SJCRH30 (cell line): ENCODE results near the gene SNX27. TPM values are rescaled to one million over a fixed set of nuclear protein-coding genes. Genes with fewer than 3 reads are reported as not detected.

Experiments
- DNase-seq, 2 experiments: peaks; one replicate each; pipeline ENCODE4 v3.0.0-alpha.2; 2015 to 2020
- H3K27ac ChIP-seq: fragments of 250-450 bp; sonication (Bioruptor Pico); 2 replicates; pipeline ENCODE4 v1.5.1; 2020; ENCODE audit warnings: mild to moderate bottlenecking, moderate library complexity
- H3K27me3 ChIP-seq: fragments of 250-450 bp; sonication (Bioruptor Pico); 2 replicates; pipeline ENCODE4 v1.5.1; 2020; ENCODE audit warnings: mild to moderate bottlenecking, moderate library complexity
- H3K36me3 ChIP-seq: fragments of 250-450 bp; sonication (Bioruptor Pico); 2 replicates; pipeline ENCODE4 v1.5.1; 2020; ENCODE audit warnings: mild to moderate bottlenecking, moderate library complexity
- H3K4me1 ChIP-seq: fragments of 250-450 bp; sonication (Bioruptor Pico); 2 replicates; pipeline ENCODE4 v1.5.1; 2020; ENCODE audit warnings: mild to moderate bottlenecking, moderate library complexity
- H3K4me3 ChIP-seq: fragments of 250-450 bp; sonication (Bioruptor Pico); 2 replicates; pipeline ENCODE4 v1.5.1; 2020; ENCODE audit warnings: mild to moderate bottlenecking, moderate library complexity
- H3K9me3 ChIP-seq: fragments of 250-450 bp; sonication (Bioruptor Pico); replicated peaks from 2 replicates; pipeline ENCODE4 v1.5.1; 2020; ENCODE audit warnings: mild to moderate bottlenecking, moderate library complexity
- total RNA-seq: library from RNA; depleted of rRNA; stranded (reverse); fragments of >200 nt; shearing (Covaris generic); gene quantifications from 2 replicates; pipeline ENCODE4 v1.2.3, GENCODE V29; 2014

Gene SNX27
- total RNA-seq, 1 experiment from 2014 or later: 28.9 TPM

DNA sequence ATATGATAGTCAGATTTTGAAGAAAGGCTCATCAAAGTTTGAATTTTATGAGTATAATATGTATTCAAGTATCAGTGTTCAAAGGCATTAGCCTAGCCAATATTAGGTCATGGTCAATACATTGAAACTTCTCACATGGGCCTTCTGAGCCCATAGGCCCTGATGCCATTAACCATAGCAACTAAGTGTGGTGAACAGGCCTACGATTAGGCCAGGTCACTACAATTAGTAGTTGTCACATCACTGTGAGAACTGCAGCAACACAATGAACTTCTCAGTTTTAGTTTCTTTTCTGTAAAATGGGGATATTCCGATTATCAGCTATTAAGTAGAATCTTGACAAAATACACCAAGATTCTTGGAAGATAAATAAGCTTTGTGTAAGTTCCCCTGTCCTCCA lies 74.7 kb downstream of the SNX27 start:
- no peaks in the 10 kb centered on the region for H3K27me3 ChIP-seq
- peaks cover 5% of the 10 kb centered on the region for H3K36me3 ChIP-seq
- no peaks in the 10 kb centered on the region for H3K4me1 ChIP-seq
- no peak overlapping the region for H3K27ac ChIP-seq
- no peak for DNase-seq
- no peaks in the 10 kb centered on the region for H3K9me3 ChIP-seq
- no peak overlapping the region for H3K4me3 ChIP-seq

DNA sequence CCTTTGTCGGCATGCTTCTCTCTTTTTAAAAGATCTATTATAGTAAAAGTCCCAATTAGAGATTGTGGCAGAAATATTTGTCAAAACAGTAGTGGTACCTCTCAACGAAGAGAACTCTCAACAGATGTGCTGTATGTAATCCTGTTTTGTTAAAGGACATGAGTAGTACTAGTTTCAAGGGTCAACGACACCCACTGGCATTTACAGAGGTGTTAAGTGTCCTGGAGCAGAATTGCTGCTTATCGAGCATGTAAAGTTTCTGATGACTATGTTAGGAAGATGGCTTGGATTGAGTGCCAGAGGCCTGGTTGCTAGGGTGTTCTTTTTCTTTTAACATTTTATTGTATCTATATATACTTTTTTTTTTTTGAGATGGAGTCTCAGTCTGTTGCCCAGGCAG lies 77.6 kb downstream of the SNX27 start:
- Histone ChIP-seq H3K4me1 (no peaks in the 10 kb centered on the region), H3K27ac (no peak overlapping the region), H3K4me3 (no peak overlapping the region), H3K9me3 (no peaks in the 10 kb centered on the region), H3K36me3 (peaks cover 3% of the 10 kb centered on the region; the same call in 1 of the 2 replicates), H3K27me3 (no peaks in the 10 kb centered on the region)
- DNase-seq: no peak

DNA sequence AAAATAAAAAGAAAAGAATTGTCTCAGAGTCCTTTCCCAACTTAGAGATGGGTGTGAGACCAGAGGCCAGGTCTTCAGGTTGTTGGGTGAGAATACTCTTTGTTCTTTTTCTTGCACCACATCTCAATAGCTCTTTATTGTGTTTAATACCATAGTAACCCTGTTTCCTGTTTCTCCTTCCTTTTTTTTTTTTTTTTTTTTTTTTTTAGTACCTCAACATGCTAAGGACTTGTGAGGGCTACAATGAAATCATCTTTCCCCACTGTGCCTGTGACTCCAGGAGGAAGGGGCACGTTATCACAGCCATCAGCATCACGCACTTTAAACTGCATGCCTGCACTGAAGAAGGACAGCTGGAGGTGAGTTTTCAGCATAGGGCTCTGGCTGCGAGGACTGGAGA lies 80.4 kb downstream of the SNX27 start:
- no peaks in the 10 kb centered on the region for H3K27me3 ChIP-seq

DNA sequence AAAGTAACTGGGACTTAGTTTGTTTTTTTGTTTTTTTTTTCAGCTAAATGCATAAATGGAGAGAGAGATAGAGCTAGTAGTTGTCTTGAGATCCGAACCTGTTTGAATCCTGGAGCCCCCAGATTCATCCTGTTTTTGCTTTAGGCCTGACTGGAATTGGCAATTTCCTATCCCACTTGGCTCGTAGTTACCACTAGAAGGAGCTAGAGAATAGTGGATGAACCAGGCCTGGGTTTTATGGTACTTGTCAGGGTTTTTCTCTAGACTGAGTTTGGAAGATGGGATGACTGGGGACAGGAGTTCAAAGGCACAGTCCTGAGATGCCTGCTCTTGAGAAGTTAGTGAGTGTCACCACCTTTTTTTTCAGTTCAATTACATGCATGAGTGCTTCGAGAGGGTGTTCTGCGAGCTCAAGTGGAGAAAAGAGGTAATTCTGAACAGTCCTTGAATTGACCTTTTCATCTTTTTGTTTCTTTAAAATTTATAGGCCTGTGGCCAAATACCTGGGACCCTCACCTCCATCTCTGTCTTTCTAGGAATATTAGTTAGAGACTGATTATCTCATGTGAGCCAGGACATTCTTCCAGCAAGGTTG lies 81.3 kb downstream of the SNX27 start:
- H3K4me1 ChIP-seq: no peaks in the 10 kb centered on the region
- peak in 1 of 2 experiments; percentile 46 for DNase-seq
- no peaks in the 10 kb centered on the region for H3K9me3 ChIP-seq
- peaks cover 3% of the 10 kb centered on the region; the same call in 1 of the 2 replicates for H3K36me3 ChIP-seq
- H3K27ac ChIP-seq: no peak overlapping the region
- H3K4me3 ChIP-seq: no peak overlapping the region
- no peaks in the 10 kb centered on the region for H3K27me3 ChIP-seq

More for the DNA sequence above, 80.4 kb downstream of the SNX27 start:
- DNase-seq: no peak
- Histone ChIP-seq H3K4me1 (no peaks in the 10 kb centered on the region), H3K4me3 (no peak overlapping the region), H3K9me3 (no peaks in the 10 kb centered on the region), H3K36me3 (peaks cover 3% of the 10 kb centered on the region; the same call in 1 of the 2 replicates), H3K27ac (no peak overlapping the region)

DNA sequence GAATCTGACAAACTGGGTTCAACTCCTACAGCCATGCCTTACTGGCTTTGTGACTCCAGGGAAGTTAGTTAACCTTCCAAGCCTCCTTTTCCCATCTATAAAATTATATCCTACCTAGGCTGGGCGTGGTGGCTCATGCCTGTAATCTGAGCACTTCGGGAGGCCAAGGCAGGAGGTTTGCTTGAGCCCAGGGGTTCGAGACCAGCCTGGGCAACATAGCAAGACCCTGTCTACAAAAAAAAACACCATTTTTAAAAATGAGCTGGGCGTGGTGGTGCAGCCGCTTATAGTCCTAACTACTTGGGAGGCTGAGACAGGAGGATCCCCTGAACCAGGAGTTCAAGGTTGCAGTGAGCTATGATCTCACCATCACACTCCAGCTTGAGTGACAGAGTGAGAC lies 89.7 kb downstream of the SNX27 start:
- Histone ChIP-seq H3K36me3 (no peaks in the 10 kb centered on the region; the same call in 1 of the 2 replicates), H3K9me3 (no peaks in the 10 kb centered on the region), H3K4me3 (no peak overlapping the region), H3K27me3 (no peaks in the 10 kb centered on the region), H3K4me1 (no peaks in the 10 kb centered on the region), H3K27ac (no peak overlapping the region)
- DNase-seq: no peak

DNA sequence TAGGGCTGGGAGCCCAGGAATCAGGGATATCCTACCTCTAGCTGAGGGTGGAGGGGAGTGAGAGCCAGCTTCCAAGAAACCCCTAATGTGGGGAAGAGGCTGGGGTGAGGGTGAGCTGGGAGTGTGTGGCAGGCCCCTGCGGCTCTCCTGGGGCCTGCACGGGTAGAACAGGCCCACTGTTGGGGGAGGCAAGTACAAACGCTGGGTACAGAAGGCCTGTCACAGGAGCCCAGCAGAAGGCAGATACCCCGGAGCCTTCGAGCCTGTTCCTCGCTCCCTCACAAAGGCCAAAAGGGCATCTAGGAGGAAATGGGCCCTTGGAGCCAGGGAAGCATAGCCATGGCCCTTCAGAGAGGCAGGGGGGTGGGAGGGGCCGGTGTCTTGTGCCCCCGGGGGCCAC lies 91.1 kb downstream of the SNX27 start:
- DNase-seq: no peak
- Histone ChIP-seq H3K9me3 (no peaks in the 10 kb centered on the region), H3K27me3 (no peaks in the 10 kb centered on the region), H3K4me1 (no peaks in the 10 kb centered on the region), H3K36me3 (no peaks in the 10 kb centered on the region; the same call in 1 of the 2 replicates), H3K27ac (no peak overlapping the region), H3K4me3 (no peak overlapping the region)

DNA sequence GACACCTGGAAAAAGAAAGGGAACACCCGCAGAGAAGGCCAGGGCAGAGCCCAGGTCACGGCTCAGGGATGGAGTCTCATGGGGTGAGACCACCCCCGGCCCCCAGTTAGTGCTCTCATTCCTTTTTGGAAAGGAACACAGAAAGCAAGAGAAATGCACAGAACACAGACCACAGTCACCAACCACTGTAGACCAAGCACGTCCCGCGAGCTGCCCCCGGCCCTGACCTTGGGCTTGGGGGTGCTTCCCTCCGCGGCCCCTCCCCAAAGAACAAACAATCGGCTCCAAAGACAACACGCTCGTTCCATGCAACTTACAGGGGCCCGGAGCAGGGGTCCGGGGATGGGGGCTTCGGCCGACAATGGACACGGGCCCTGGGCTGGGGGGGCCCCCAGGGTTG lies 92.0 kb downstream of the SNX27 start:
- Histone ChIP-seq H3K4me1 (no peaks in the 10 kb centered on the region), H3K27ac (no peak overlapping the region), H3K9me3 (no peaks in the 10 kb centered on the region), H3K27me3 (no peaks in the 10 kb centered on the region), H3K4me3 (no peak overlapping the region), H3K36me3 (no peaks in the 10 kb centered on the region; the same call in 1 of the 2 replicates)
- no peak for DNase-seq

DNA sequence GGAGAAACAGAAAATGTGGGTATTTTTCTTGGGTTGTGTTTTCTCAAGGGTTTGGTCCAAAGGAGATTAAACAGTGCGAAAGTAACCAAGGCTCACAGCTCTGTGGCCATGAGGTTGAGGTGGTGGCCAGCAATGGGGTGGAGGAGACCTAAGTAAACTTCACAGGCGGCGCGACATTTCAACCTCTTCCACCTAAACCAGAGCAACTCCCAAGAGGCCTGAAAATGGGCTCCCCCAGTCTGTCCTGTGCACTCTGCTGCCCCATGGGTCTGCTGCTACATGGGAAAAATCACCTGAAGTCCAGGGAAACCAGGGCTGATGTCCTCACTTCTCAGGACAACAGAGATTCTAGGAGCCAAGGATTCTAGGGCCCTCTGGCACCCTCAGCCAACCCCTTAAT lies 92.4 kb downstream of the SNX27 start:
- Histone ChIP-seq H3K27ac (no peak overlapping the region), H3K4me1 (no peaks in the 10 kb centered on the region), H3K36me3 (no peaks in the 10 kb centered on the region; the same call in 1 of the 2 replicates), H3K27me3 (no peaks in the 10 kb centered on the region), H3K9me3 (no peaks in the 10 kb centered on the region), H3K4me3 (no peak overlapping the region)
- DNase-seq: no peak

DNA sequence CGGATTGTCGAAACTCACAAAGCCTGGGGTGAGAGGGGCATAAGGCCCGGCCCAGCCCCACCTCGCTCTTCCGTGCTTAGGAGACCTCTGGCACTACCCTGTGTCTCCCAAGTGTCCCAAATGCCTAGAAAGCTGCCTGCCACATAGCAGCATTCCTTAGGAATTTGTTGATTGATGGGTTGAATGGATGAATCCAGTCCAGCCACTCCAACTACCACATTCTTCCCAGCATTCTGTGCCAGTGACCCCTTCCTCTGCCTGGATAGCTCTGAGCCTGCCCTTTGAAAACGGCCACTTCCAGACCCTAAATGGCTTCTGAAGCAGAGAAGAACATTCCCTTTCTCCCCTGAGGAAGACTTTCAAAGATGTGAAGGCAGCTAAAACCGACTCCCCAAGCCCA lies 93.3 kb downstream of the SNX27 start:
- H3K4me3 ChIP-seq: no peak overlapping the region
- H3K36me3 ChIP-seq: no peaks in the 10 kb centered on the region; the same call in 1 of the 2 replicates
- no peaks in the 10 kb centered on the region for H3K27me3 ChIP-seq
- H3K9me3 ChIP-seq: no peaks in the 10 kb centered on the region
- H3K27ac ChIP-seq: no peak overlapping the region
- DNase-seq: no peak
- no peaks in the 10 kb centered on the region for H3K4me1 ChIP-seq

DNA sequence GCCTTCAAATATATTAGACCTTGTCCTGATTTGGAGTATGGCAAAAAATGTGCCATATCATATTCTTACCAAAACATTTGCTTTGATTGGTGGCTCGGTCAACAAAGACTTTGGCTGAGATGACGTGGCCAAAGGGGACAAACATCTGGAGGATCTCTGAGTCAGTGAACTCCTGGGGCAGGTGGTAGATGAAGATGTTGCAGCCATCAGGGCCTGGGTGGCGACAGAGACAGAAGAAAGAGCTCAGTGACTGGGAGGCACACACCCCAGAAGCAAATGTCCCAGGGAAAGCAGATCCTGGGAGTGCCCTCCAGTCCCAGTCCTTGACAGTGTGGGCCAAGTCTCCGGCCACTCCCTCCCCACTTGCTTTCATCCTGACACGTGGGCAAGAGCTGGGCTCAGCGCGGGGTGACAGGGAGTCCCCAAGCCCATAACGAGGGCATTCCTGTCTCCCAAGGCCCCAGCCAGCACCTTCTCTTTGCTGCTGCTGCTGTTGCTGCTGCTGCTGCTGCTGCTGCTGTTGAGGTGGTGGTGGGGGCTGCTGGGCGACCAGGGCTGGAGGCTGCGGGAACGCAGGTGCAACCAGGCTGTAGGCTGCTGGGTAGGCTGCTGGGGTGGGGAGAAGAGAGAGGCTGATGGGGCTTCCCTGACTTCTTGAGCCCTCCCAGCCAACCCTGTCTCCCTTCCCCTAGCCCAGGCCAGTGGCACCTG lies 94.1 kb downstream of the SNX27 start:
- no peak overlapping the region for H3K27ac ChIP-seq
- H3K36me3 ChIP-seq: no peaks in the 10 kb centered on the region; the same call in 1 of the 2 replicates
- H3K27me3 ChIP-seq: no peaks in the 10 kb centered on the region; the same call in 1 of the 2 replicates
- H3K4me1 ChIP-seq: no peaks in the 10 kb centered on the region
- no peak overlapping the region for H3K4me3 ChIP-seq
- no peaks in the 10 kb centered on the region for H3K9me3 ChIP-seq
- no peak for DNase-seq

DNA sequence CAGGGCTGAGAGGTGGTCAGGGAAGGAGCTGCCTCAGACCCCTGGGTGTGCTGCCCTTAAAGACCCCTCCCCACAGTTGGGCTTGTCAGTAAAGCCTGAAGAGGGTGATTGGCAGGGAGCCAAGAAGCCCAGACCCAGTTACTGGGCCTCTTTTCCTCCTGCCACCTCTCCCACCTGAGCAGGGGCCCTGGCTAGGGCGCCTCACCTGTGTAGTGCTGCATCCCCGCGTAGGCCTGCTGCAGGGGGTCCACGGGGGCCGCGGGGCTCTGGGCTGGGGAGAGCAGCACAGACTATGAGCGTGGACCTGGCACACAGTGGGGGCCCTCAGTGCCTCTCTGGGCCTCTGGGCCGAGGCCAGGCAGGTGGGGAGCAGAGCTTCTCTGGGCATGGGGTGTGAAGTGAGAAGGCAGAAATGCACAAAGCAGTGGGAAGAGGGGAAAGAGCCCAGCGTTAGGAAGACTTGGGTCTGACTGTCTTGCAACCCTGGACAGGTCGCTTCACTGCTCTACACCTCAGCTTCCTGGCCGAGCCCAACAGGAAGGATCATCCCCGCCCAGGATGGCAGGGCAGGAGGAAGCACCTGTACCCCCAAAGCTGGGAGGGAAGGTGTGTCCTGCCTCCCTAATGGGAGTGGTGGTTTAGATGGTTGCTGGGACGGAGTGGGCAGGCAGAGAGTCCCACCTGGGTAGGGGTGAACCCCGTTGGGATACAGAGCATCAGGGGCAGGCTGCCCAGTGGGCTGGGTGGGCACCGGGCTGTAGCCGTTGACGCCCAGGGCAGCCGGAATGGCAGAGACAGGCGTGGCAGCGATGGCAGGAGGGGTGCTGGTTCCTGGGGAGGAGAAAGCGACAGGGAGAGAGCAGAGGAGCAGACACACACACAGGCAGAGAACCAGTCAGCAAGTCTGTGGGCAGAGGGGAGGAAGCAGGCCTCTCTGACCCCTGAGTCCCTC lies 94.9 kb downstream of the SNX27 start:
- Histone ChIP-seq H3K27me3 (no peaks in the 10 kb centered on the region; the same call in 1 of the 2 replicates), H3K27ac (no peak overlapping the region), H3K36me3 (no peaks in the 10 kb centered on the region), H3K9me3 (no peaks in the 10 kb centered on the region), H3K4me3 (no peak overlapping the region), H3K4me1 (no peaks in the 10 kb centered on the region)
- DNase-seq: no peak

DNA sequence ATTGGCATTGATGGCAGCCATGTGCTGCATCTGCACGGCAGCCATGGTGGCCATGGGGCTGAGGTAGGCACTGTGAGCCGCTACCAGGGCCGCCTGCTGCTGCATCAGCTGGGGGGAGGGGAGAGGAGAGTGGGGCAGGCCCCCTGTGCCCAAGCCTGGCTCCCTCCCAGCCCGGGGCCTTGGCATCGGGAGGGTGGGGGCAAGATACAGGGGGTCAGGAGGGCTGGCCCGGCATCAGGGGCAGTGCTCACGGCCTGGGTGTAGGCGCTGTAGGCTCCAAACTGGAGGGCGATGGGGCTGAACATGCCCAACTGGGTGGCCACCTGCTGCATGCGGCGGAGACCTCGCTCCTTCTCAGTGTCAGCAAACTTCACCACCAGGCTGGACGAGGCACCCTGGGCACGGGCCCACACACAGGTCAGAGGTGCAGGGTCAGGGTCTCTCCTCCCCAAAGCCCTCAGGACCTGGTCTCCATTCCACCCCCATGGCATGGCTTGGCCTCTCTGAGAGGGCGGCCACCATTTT lies 95.8 kb downstream of the SNX27 start:
- Histone ChIP-seq H3K27ac (no peak overlapping the region), H3K36me3 (no peaks in the 10 kb centered on the region), H3K9me3 (no peaks in the 10 kb centered on the region), H3K4me1 (no peaks in the 10 kb centered on the region), H3K4me3 (no peak overlapping the region), H3K27me3 (no peaks in the 10 kb centered on the region; the same call in 1 of the 2 replicates)
- no peak for DNase-seq

DNA sequence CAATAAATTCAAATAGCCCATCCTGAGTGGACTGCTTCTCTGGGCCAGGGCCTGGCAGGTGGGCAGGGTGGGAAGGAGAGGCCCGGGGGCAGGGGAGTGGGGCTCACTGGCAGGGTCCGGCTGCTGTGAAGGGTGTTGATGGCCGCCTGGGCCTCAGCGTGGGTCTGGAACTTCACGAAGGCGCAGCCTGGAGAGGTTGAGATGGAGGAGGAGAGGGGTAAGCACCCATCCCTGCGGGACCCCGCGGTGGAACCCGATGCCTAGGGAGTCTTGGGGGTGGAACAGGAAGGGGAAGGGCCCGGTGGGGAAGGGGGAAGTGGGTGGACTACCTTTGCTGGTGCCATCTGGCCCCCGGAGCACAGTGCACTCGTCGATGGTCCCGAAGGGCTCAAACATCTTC lies 97.0 kb downstream of the SNX27 start:
- Histone ChIP-seq H3K27me3 (no peaks in the 10 kb centered on the region; the same call in 1 of the 2 replicates), H3K27ac (no peak overlapping the region), H3K36me3 (no peaks in the 10 kb centered on the region), H3K4me3 (no peak overlapping the region), H3K4me1 (no peaks in the 10 kb centered on the region), H3K9me3 (no peaks in the 10 kb centered on the region)
- DNase-seq: no peak

DNA sequence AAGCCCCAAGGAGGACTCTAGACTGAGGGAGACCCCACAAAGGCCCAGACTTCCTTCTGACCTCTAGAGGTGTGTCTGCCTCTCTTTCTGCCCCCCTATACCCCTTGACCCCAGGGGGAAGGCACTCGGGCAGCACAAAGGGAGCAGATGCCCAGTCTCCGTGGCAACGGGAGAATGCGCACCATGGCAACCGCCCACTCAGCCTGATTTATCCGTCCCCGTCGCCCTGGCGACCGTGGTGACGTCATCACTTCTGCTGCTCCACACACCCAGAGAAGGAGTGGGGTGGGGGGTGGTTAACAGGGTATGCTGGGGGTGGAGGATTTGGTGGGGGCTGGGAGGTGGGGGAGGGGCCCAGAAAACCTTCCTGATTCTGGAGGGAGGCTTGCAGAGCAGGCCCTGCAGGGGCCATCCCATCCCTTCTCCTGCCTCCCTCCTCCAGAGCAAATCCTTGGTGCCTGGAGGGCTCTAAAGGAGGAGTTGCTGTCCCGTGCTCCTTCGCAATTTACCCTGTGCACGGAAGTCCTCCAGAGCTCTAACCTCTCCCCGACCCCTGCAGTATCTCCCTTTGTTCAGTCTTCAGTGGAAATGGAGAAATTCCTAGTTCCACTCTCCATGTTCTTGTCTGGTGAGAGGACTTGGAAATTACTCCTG lies 98.5 kb downstream of the SNX27 start:
- no peaks in the 10 kb centered on the region for H3K4me1 ChIP-seq
- no peaks in the 10 kb centered on the region for H3K36me3 ChIP-seq
- H3K4me3 ChIP-seq: no peak overlapping the region
- no peak overlapping the region for H3K27ac ChIP-seq
- H3K9me3 ChIP-seq: no peaks in the 10 kb centered on the region
- peak; percentile 35 to 54 for DNase-seq
- H3K27me3 ChIP-seq: no peaks in the 10 kb centered on the region; the same call in none of the 2 replicates
